ENCODE measurements around the gene PBLD.
"Not testable (repeated sequence)": the region's sequence is repeated elsewhere in the genome, so short reads cannot be mapped to it uniquely, and the experiment has no call there.

PBLD gene

DNA sequence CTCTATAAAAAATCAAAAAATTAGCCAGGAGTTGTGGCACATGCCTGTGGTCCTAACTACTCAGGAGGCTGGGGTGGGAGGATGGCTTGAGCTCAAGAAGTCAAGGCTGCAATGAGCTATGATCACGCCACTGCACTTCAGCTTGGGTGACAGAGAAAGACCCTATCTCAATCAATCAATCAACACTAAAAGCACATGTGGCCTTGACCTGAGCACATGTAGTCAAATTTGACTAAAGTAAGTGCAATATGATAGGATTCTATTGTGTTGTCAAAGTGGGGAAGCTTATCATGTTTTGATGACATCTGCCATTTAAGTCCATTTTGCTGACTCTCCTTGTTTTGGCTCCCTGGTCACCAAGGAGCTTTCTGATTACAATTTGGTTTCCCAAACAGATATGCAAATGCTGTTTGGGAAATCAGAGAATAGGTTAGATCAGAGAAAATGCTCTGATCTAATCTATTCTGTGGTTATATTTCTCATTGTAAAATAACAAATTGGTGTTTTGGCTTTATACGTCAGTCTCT, 57.1 kb downstream of the PBLD start:
- H3K4me3 ChIP-seq (ENCODE audit: low read length), result no peak overlapping the region
- no peaks in the 10 kb centered on the region for H3K36me3 ChIP-seq (ENCODE audit: control insufficient read depth, insufficient read depth, low read length, severe bottlenecking)
- no peak for DNase-seq (ENCODE audit: low read depth)
- H3K9ac ChIP-seq (ENCODE audit: low read length), result no peak overlapping the region
- H3K9me3 ChIP-seq (ENCODE audit: control insufficient read depth, low read length), result no peaks in the 10 kb centered on the region
- H3K27me3 ChIP-seq (replicated peaks; ENCODE audit: control insufficient read depth, insufficient read depth, low read length), result no peaks in the 10 kb centered on the region
- H3K4me1 ChIP-seq (ENCODE audit: control insufficient read depth, insufficient read depth, low read length), result peaks cover 8% of the 10 kb centered on the region

DNA sequence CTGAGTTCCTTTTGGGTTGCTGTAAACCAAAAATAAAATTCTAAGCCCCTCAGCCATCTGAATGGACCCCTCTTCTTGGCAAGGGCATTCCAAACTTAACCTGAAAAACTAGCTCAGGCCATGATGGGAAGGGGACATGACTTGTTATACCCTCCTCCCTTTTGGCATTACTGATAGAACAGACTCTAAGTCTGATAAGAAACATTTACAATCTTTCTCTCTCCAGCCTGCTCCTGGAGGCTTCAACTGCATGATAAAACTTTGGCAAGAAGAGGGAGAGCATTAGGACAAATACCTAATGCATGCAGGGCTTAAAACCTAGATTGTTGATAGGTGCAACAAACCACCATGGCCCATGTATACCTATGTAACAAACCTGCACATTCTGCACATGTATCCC, 59.9 kb downstream of the PBLD start:
- no peaks in the 10 kb centered on the region for H3K36me3 ChIP-seq (ENCODE audit: control insufficient read depth, insufficient read depth, low read length, severe bottlenecking)
- H3K4me1 ChIP-seq (ENCODE audit: control insufficient read depth, insufficient read depth, low read length), result peaks cover 8% of the 10 kb centered on the region
- no peak for DNase-seq (ENCODE audit: low read depth)
- H3K4me3 ChIP-seq (ENCODE audit: low read length), result no peak overlapping the region
- H3K9me3 ChIP-seq (ENCODE audit: control insufficient read depth, low read length), result no peaks in the 10 kb centered on the region
- H3K27me3 ChIP-seq (replicated peaks; ENCODE audit: control insufficient read depth, insufficient read depth, low read length), result no peaks in the 10 kb centered on the region
- H3K9ac ChIP-seq (ENCODE audit: low read length), result no peak overlapping the region

DNA sequence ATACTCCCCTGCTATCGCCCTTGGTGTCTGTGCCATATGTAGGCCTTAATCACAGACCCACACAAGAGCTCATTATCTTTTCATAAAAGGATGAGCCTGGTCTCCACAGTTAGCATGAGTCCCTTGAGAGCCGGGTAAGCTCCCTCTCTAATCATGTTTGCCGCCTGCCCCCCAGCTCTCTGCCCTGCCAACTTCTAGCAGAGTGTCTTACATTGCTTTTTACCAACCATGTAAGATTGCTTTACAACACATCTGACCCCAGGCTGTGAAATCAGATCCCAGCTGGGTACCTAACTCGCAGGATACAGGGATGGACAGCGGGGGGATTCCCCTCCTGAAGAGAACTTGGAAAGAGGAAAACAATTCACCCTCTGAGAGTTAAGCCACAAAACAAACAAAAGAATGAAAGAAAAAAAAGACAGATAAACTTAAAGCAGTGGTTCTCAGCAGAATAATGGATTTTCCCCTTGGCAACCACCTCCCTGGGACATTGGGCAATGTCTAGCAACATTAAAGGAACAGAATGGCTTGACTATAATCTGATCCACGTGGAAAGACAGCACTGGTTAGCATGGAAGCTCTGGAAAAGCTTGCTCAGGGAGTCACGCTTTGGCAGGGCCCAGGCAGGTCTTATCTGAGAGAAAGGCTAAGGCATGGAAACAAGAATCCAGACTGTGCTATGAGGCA, 61.4 kb downstream of the PBLD start:
- Histone ChIP-seq H3K4me1 (ENCODE audit: control insufficient read depth, insufficient read depth, low read length) (peaks cover 8% of the 10 kb centered on the region), H3K9ac (ENCODE audit: low read length) (no peak overlapping the region), H3K4me3 (ENCODE audit: low read length) (no peak overlapping the region), H3K36me3 (ENCODE audit: control insufficient read depth, insufficient read depth, low read length, severe bottlenecking) (no peaks in the 10 kb centered on the region), H3K27me3 (replicated peaks; ENCODE audit: control insufficient read depth, insufficient read depth, low read length) (no peaks in the 10 kb centered on the region), H3K9me3 (ENCODE audit: control insufficient read depth, low read length) (no peaks in the 10 kb centered on the region)
- peak; percentile 76 for DNase-seq (ENCODE audit: low read depth)

DNA sequence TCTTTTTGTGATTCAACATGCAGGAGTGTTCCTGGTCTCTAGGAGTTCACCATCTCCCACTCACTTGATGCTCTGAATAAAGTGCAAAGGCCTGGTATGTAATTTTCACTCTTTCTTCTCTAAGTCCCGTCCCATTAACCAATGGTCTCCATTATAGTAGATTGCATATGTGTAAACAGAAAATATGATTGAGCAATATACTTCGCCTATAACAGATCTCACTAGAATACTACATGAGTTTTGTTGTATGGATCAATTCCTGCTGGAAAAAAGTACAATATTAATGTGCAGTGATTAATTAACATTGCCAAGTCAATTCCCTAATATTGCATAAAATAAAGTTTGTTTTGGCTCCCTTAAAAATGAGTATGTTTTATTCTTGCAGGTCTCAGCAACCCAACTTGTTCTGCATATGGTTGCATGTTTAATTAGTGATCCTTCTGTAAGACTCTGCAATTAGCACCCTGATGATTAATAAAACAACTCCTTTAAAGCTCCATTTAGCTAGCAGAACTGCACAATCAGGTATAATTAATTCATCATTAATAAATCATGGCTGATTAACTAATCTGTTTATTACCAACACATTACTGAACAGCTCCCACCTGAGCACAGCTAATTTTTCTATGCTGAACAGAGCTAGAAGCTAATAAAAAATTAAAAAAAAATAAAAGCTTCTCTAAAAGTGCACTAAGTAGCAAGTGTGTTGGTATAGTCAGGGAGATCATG, 63.0 kb downstream of the PBLD start:
- no peak for DNase-seq (ENCODE audit: low read depth)
- Histone ChIP-seq H3K4me1 (ENCODE audit: control insufficient read depth, insufficient read depth, low read length) (peaks cover 8% of the 10 kb centered on the region), H3K4me3 (ENCODE audit: low read length) (no peak overlapping the region), H3K9ac (ENCODE audit: low read length) (no peak overlapping the region), H3K36me3 (ENCODE audit: control insufficient read depth, insufficient read depth, low read length, severe bottlenecking) (no peaks in the 10 kb centered on the region), H3K27me3 (replicated peaks; ENCODE audit: control insufficient read depth, insufficient read depth, low read length) (no peaks in the 10 kb centered on the region), H3K9me3 (ENCODE audit: control insufficient read depth, low read length) (no peaks in the 10 kb centered on the region)

DNA sequence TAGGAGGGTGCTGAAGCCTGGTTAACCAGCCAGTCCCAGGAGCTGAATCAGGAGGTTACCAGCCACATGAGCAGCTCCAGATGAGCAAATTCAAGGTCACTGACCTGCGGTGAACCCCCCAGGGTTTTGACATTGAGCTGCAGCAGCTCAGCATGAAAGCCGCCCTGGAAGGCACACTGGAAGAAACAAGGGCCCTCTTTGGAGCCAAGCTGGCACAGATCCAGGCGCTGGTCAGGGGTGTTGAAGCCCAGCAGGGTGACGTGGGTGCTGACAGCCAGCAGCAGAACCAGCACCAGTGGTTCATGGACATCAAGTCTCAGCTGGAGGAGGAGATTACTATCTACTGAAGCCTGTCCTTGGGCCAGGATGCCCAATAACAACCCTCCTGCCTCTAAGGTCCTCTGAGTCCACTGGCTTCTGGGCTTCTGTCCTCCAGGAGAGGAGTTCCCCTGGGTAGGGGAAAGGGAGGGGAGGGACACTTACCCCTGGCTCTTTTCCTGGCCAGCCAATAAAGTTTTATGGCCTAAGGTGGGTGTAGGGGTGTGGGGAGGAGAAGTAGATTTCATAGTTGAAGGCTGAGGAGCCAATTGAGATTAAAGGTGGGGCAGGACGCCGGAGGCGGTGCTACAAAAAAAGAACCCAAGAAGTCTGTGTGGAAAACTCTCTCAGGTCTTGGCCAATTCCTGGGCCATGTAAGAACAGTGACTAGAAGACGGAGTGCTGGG, 71.4 kb downstream of the PBLD start:
- Histone ChIP-seq H3K36me3 (ENCODE audit: control insufficient read depth, insufficient read depth, low read length, severe bottlenecking) (no peaks in the 10 kb centered on the region), H3K4me1 (ENCODE audit: control insufficient read depth, insufficient read depth, low read length) (peaks cover 8% of the 10 kb centered on the region), H3K9ac (ENCODE audit: low read length) (no peak overlapping the region), H3K9me3 (ENCODE audit: control insufficient read depth, low read length) (no peaks in the 10 kb centered on the region), H3K4me3 (ENCODE audit: low read length) (no peak overlapping the region), H3K27me3 (replicated peaks; ENCODE audit: control insufficient read depth, insufficient read depth, low read length) (no peaks in the 10 kb centered on the region)
- no peak for DNase-seq (ENCODE audit: low read depth)

DNA sequence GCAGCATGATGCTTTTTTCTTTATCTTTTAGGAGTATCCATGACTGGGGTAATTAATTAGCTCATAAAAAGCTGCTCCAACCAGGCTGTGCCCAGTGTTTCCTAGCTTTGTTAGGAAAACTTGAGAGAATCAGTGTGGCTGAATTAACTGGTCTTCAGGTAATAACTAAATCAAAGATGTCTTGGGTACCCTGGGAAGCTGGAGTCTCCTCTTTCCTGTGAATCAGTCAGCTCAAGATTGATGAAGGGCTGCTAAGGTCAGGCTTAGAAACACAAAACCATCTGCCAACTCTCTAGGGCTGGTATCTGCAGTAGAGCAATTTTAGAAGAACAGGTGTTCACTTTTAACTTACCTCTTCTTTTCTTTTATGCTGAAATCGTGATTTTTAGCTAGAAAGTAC, 79.4 kb downstream of the PBLD start:
- no peak overlapping the region for H3K4me3 ChIP-seq (ENCODE audit: low read length)
- H3K4me1 ChIP-seq (ENCODE audit: control insufficient read depth, insufficient read depth, low read length), result peaks cover 8% of the 10 kb centered on the region
- H3K9me3 ChIP-seq (ENCODE audit: control insufficient read depth, low read length), result no peaks in the 10 kb centered on the region
- no peaks in the 10 kb centered on the region for H3K27me3 ChIP-seq (replicated peaks; ENCODE audit: control insufficient read depth, insufficient read depth, low read length)
- H3K36me3 ChIP-seq (ENCODE audit: control insufficient read depth, insufficient read depth, low read length, severe bottlenecking), result no peaks in the 10 kb centered on the region
- DNase-seq (ENCODE audit: low read depth), result no peak
- no peak overlapping the region for H3K9ac ChIP-seq (ENCODE audit: low read length)

DNA sequence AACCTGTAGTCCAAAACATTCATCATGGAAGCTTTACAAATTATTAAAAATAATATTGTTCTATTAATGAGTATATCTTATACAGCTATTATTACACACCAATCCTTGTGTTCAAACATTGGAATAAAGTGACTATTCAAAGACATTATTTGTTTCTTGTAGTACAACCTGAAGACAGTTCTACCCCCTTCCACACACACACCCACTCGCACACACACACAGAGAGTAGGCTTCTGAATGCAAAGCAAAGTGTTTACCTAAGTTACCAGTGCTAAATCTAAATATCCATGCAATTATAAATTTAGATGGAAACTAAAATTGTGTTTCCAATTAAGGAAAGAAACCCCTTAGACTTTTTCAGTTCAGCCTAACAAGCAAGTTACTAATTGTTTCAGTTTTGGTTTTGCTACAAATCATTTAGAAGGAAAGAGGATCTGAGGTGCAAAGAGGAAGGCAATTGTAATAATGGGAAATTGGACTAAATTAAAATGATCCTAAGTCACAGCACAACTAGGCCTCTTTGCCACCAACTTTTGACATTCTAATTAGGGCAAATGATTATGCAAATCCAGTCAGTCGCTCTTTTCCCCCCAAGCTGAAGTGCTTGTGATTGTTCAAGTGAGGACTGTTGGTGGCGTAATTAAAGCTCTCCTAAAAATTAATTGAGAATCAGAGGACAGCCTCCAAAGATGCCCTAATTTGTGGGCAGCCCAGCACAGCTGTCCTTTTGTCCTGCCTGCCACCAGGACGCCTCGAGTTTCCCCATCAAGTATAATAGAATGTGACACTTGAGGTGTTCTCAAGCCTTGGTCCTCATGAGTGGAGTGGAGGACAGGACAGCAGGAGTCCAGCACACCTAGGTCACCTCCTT, 80.9 kb downstream of the PBLD start:
- no peak for DNase-seq (ENCODE audit: low read depth)
- no peaks in the 10 kb centered on the region for H3K9me3 ChIP-seq (ENCODE audit: control insufficient read depth, low read length)
- no peak overlapping the region for H3K9ac ChIP-seq (ENCODE audit: low read length)
- H3K36me3 ChIP-seq (ENCODE audit: control insufficient read depth, insufficient read depth, low read length, severe bottlenecking), result no peaks in the 10 kb centered on the region
- no peaks in the 10 kb centered on the region for H3K4me1 ChIP-seq (ENCODE audit: control insufficient read depth, insufficient read depth, low read length)
- no peak overlapping the region for H3K4me3 ChIP-seq (ENCODE audit: low read length)
- no peaks in the 10 kb centered on the region for H3K27me3 ChIP-seq (replicated peaks; ENCODE audit: control insufficient read depth, insufficient read depth, low read length)

DNA sequence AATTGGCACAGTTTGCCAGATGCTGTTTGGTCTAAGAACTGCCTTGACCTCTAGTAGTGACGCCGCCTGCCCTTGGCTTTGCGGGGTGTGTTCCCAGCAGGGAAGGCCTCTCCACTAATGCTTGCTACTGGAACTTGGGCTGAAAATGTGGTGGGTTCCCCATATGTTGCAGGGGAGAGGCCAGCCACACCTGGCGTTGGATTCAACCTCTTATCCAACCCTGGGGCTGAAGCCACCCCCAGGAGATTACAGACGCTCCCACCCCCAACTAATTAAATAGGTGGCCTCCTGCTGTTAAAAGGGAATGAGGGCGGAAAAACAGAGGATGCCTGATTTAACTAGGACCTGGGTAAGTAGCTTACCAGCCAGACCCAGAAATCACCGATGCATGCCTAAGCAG, 81.6 kb downstream of the PBLD start:
- no peaks in the 10 kb centered on the region for H3K36me3 ChIP-seq (ENCODE audit: control insufficient read depth, insufficient read depth, low read length, severe bottlenecking)
- H3K4me1 ChIP-seq (ENCODE audit: control insufficient read depth, insufficient read depth, low read length), result no peaks in the 10 kb centered on the region
- no peak overlapping the region for H3K9ac ChIP-seq (ENCODE audit: low read length)
- H3K4me3 ChIP-seq (ENCODE audit: low read length), result no peak overlapping the region
- H3K9me3 ChIP-seq (ENCODE audit: control insufficient read depth, low read length), result no peaks in the 10 kb centered on the region
- DNase-seq (ENCODE audit: low read depth), result no peak
- H3K27me3 ChIP-seq (replicated peaks; ENCODE audit: control insufficient read depth, insufficient read depth, low read length), result no peaks in the 10 kb centered on the region

DNA sequence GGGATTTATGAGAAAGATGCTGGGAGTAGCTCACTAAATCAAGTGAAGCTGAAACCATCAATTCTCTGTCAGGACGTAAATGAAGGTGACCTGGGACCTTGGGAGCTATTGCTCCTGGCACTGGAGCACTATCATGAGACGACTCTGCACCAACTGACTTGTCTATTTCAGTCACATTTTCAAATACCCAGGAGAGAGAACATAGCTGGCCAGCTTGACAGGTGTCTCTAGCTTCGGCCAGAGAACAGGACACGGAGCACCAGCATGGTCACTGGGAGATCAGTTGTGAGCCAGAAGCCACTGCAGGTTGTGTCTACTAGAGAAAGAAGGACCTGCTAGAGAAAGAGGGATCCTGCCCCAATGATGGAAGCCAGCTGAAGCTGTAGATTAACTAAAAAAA, 83.4 kb downstream of the PBLD start:
- DNase-seq (ENCODE audit: low read depth), result no peak
- H3K9me3 ChIP-seq (ENCODE audit: control insufficient read depth, low read length), result no peaks in the 10 kb centered on the region
- no peak overlapping the region for H3K4me3 ChIP-seq (ENCODE audit: low read length)
- H3K9ac ChIP-seq (ENCODE audit: low read length), result no peak overlapping the region
- H3K4me1 ChIP-seq (ENCODE audit: control insufficient read depth, insufficient read depth, low read length), result no peaks in the 10 kb centered on the region
- H3K36me3 ChIP-seq (ENCODE audit: control insufficient read depth, insufficient read depth, low read length, severe bottlenecking), result no peaks in the 10 kb centered on the region
- H3K27me3 ChIP-seq (replicated peaks; ENCODE audit: control insufficient read depth, insufficient read depth, low read length), result no peaks in the 10 kb centered on the region

DNA sequence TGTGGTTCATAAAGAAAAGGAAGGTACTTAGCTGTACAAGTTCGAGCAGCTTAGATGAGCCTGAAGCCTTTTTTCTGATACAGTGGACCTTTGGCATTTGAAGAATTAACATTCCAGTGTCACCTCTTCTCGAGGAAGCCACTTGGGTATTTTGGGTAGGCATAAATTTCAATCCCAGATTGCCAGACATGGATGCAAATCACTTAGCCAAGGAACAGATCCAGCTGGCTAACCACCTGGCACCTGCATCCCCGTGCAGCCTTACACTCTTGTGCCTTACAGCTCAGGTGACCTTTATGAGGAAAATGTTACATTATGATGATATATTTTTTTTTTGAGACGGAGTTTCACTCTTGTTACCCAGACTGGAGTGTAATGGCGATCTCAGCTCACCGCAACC, 84.8 kb downstream of the PBLD start:
- DNase-seq (ENCODE audit: low read depth), result no peak
- Histone ChIP-seq H3K9ac (ENCODE audit: low read length) (no peak overlapping the region), H3K9me3 (ENCODE audit: control insufficient read depth, low read length) (no peaks in the 10 kb centered on the region), H3K4me1 (ENCODE audit: control insufficient read depth, insufficient read depth, low read length) (no peaks in the 10 kb centered on the region), H3K36me3 (ENCODE audit: control insufficient read depth, insufficient read depth, low read length, severe bottlenecking) (no peaks in the 10 kb centered on the region), H3K4me3 (ENCODE audit: low read length) (no peak overlapping the region), H3K27me3 (replicated peaks; ENCODE audit: control insufficient read depth, insufficient read depth, low read length) (no peaks in the 10 kb centered on the region)

DNA sequence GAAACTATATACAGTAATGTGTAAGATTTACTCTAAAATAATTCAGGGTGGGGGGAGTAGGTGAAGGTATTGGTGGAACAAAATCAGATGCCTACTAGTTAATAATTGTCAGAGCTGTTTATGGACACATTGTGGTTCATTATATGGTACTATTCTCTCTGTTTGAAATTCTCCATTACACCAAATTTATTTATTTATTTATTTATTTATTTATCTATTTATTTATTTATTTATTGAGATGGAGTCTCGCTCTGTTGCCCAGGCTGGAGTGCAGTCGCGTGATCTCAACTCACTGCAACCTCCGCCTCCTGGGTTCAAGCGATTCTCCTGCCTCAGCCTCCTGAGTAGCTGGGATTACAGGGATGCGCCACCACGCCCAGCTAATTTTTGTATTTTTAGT, 86.3 kb downstream of the PBLD start:
- DNase-seq (ENCODE audit: low read depth); H3K9me3 ChIP-seq (ENCODE audit: control insufficient read depth, low read length); H3K27me3 ChIP-seq (replicated peaks; ENCODE audit: control insufficient read depth, insufficient read depth, low read length); H3K4me1 ChIP-seq (ENCODE audit: control insufficient read depth, insufficient read depth, low read length); H3K9ac ChIP-seq (ENCODE audit: low read length); H3K36me3 ChIP-seq (ENCODE audit: control insufficient read depth, insufficient read depth, low read length, severe bottlenecking); H3K4me3 ChIP-seq (ENCODE audit: low read length): not testable (repeated sequence)

Data from adipocyte (in vitro differentiated cells).